ENCODE data around the gene OR5A2. TPM values are rescaled to one million over a fixed set of nuclear protein-coding genes. Genes with fewer than 3 reads are reported as not detected.

Gene OR5A2
- total and polyA plus RNA-seq, 2 experiments from 2014 or later = not detected

DNA sequence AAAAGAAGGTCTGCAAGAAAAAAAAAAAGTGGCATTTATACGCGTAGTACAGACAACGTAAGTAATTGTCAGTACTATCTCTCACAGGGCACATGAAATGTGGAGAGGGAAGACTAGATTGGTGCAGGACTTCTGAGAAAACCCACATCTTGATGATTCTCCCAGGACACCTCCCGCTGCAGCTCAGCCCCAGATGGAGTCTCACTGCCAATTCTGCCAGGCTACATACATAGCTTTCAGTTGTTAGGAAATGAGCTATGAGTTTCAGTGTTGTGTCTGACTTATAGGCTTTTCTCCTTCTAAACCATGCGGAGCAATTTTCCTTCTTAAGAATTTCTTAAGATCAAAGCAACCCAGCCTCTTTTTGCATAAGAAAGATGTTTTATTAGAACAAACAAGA lies 9.6 kb downstream of the OR5A2 start:
- Mint-ChIP-seq H3K27ac (no peak overlapping the region), H3K9me3 (peaks cover 9% of the 10 kb centered on the region), H3K27me3 (ENCODE audit: insufficient read depth, low read depth, poor library complexity) (no peaks in the 10 kb centered on the region), H3K4me1 (no peaks in the 10 kb centered on the region), H3K4me3 (no peak overlapping the region), H3K36me3 (ENCODE audit: low read depth) (no peaks in the 10 kb centered on the region; the same call in 2 of the 3 replicates)
- no peak overlapping the region for H3K4me2 ChIP-seq
- no peak overlapping the region for H2AFZ ChIP-seq
- H3K36me3 ChIP-seq (ENCODE audit: insufficient read depth) = no peaks in the 10 kb centered on the region
- H3K9me2 ChIP-seq (ENCODE audit: insufficient read depth) = peaks cover 15% of the 10 kb centered on the region
- H3K4me3 ChIP-seq = no peak overlapping the region
- TF ChIP-seq, protein P1, sequence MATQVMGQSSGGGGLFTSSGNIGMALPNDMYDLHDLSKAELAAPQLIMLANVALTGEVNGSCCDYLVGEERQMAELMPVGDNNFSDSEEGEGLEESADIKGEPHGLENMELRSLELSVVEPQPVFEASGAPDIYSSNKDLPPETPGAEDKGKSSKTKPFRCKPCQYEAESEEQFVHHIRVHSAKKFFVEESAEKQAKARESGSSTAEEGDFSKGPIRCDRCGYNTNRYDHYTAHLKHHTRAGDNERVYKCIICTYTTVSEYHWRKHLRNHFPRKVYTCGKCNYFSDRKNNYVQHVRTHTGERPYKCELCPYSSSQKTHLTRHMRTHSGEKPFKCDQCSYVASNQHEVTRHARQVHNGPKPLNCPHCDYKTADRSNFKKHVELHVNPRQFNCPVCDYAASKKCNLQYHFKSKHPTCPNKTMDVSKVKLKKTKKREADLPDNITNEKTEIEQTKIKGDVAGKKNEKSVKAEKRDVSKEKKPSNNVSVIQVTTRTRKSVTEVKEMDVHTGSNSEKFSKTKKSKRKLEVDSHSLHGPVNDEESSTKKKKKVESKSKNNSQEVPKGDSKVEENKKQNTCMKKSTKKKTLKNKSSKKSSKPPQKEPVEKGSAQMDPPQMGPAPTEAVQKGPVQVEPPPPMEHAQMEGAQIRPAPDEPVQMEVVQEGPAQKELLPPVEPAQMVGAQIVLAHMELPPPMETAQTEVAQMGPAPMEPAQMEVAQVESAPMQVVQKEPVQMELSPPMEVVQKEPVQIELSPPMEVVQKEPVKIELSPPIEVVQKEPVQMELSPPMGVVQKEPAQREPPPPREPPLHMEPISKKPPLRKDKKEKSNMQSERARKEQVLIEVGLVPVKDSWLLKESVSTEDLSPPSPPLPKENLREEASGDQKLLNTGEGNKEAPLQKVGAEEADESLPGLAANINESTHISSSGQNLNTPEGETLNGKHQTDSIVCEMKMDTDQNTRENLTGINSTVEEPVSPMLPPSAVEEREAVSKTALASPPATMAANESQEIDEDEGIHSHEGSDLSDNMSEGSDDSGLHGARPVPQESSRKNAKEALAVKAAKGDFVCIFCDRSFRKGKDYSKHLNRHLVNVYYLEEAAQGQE (IDR thresholded peaks at IDR 0.05; ENCODE audit: unreplicated experiment) = no peak
- TF ChIP-seq CREB1 (CRISPR knock-in tag; IDR thresholded peaks at IDR 0.05; ENCODE audit: low read depth) = no peak
- no peaks in the 10 kb centered on the region for H4K20me1 ChIP-seq (replicated peaks; ENCODE audit: insufficient read depth)
- ATAC-seq (no peak), DNase-seq (ENCODE audit: low spot score) (no peak)
- H3F3A ChIP-seq (replicated peaks; ENCODE audit: low read depth) = no peaks in the 10 kb centered on the region
- no peaks in the 10 kb centered on the region for H3K4me1 ChIP-seq (ENCODE audit: insufficient read depth)
- no peaks in the 10 kb centered on the region for H3K79me2 ChIP-seq (replicated peaks; ENCODE audit: insufficient read depth)
- no peak overlapping the region for H3K27ac ChIP-seq (ENCODE audit: low read depth)
- H3K27me3 ChIP-seq (ENCODE audit: insufficient read depth) = no peaks in the 10 kb centered on the region

GRCh38 chr11:59415111-59415510 lies 11.1 kb downstream of the OR5A2 start:
- Mint-ChIP-seq H3K36me3 (ENCODE audit: low read depth) (peaks cover 8% of the 10 kb centered on the region; the same call in 2 of the 3 replicates), H3K27ac (no peak overlapping the region), H3K9me3 (peaks cover 21% of the 10 kb centered on the region), H3K4me3 (no peak overlapping the region), H3K4me1 (no peaks in the 10 kb centered on the region), H3K27me3 (ENCODE audit: insufficient read depth, low read depth, poor library complexity) (no peaks in the 10 kb centered on the region)
- no peak overlapping the region for H2AFZ ChIP-seq
- H3K4me2 ChIP-seq = no peak overlapping the region
- H3K79me2 ChIP-seq (replicated peaks; ENCODE audit: insufficient read depth) = no peaks in the 10 kb centered on the region
- no peaks in the 10 kb centered on the region for H4K20me1 ChIP-seq (replicated peaks; ENCODE audit: insufficient read depth)
- no peak overlapping the region for H3K4me3 ChIP-seq
- peaks cover 15% of the 10 kb centered on the region for H3K9me2 ChIP-seq (ENCODE audit: insufficient read depth)
- no peaks in the 10 kb centered on the region for H3K36me3 ChIP-seq (ENCODE audit: insufficient read depth)
- DNase-seq (ENCODE audit: low spot score) (no peak), ATAC-seq (no peak)
- no peaks in the 10 kb centered on the region for H3F3A ChIP-seq (replicated peaks; ENCODE audit: low read depth)
- H3K4me1 ChIP-seq (ENCODE audit: insufficient read depth) = no peaks in the 10 kb centered on the region
- no peaks in the 10 kb centered on the region for H3K27me3 ChIP-seq (ENCODE audit: insufficient read depth)
- no peak overlapping the region for H3K27ac ChIP-seq (ENCODE audit: low read depth)
- TF ChIP-seq ZNF331 (CRISPR knock-in tag; IDR thresholded peaks at IDR 0.05; ENCODE audit: low read depth) (no peak), EZH2phosphoT487 (IDR thresholded peaks at IDR 0.05; ENCODE audit: unreplicated experiment) (no peak), CREB1 (CRISPR knock-in tag; IDR thresholded peaks at IDR 0.05; ENCODE audit: low read depth) (no peak), ZNF114 (CRISPR knock-in tag; IDR thresholded peaks at IDR 0.05) (no peak), POLR2AphosphoS5 (IDR thresholded peaks at IDR 0.05; ENCODE audit: low read depth) (no peak), EZH2 (IDR thresholded peaks at IDR 0.05; ENCODE audit: low read depth, unreplicated experiment) (no peak), NANOG (IDR thresholded peaks at IDR 0.05; ENCODE audit: borderline replicate concordance) (no peak), STAT1 (IDR thresholded peaks at IDR 0.05; ENCODE audit: unreplicated experiment) (no peak), JUNB (IDR thresholded peaks at IDR 0.05; ENCODE audit: unreplicated experiment) (no peak)
- TF ChIP-seq, protein P1 (IDR thresholded peaks at IDR 0.05; ENCODE audit: unreplicated experiment) = no peak
- TF ChIP-seq, protein P2, sequence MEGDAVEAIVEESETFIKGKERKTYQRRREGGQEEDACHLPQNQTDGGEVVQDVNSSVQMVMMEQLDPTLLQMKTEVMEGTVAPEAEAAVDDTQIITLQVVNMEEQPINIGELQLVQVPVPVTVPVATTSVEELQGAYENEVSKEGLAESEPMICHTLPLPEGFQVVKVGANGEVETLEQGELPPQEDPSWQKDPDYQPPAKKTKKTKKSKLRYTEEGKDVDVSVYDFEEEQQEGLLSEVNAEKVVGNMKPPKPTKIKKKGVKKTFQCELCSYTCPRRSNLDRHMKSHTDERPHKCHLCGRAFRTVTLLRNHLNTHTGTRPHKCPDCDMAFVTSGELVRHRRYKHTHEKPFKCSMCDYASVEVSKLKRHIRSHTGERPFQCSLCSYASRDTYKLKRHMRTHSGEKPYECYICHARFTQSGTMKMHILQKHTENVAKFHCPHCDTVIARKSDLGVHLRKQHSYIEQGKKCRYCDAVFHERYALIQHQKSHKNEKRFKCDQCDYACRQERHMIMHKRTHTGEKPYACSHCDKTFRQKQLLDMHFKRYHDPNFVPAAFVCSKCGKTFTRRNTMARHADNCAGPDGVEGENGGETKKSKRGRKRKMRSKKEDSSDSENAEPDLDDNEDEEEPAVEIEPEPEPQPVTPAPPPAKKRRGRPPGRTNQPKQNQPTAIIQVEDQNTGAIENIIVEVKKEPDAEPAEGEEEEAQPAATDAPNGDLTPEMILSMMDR (conservative IDR thresholded peaks at IDR 0.05; ENCODE audit: low read depth in 2 of 2) = no peak

All from GM23338 (cell line).